Measurements from ENCODE around the gene KLK7. TPM values are rescaled to one million over a fixed set of nuclear protein-coding genes. Genes with fewer than 3 reads are reported as not detected.

Gene KLK7
- total RNA-seq, 6 experiments from 2014 or later = not detected

DNA sequence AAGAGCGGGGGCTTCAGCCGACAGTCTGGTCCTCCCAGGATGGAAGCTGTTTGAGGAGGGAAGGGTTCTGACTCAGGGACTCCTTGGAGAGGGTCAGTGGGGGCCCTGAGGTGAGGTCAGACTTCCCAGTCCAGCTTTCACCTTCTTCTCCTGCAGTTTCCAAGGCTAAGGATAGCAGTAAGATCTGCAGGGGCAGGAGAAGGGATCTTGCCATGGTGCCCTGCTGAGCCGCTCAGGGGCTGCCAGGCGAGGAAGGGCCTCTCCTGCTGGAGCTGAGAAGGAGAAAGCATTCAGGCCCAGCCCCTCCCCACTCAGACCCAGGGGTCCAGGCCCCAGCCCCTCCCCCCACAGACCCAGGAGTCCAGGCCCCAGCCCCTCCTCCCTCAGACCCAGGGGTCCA lies 1.5 kb downstream of the KLK7 start:
- no peak for DNase-seq
- no peak overlapping the region for H3K27ac Mint-ChIP-seq
- H3K4me3 Mint-ChIP-seq = no peak overlapping the region
- H3K36me3 Mint-ChIP-seq (ENCODE audit: low read depth) = peaks cover 4% of the 10 kb centered on the region; the same call in 1 of the 2 replicates
- peaks cover 3% of the 10 kb centered on the region; the same call in 1 of the 2 replicates for H3K27me3 Mint-ChIP-seq (ENCODE audit: insufficient read depth)
- no peaks in the 10 kb centered on the region for H3K4me1 Mint-ChIP-seq (ENCODE audit: low read depth)
- TF ChIP-seq, protein P1, sequence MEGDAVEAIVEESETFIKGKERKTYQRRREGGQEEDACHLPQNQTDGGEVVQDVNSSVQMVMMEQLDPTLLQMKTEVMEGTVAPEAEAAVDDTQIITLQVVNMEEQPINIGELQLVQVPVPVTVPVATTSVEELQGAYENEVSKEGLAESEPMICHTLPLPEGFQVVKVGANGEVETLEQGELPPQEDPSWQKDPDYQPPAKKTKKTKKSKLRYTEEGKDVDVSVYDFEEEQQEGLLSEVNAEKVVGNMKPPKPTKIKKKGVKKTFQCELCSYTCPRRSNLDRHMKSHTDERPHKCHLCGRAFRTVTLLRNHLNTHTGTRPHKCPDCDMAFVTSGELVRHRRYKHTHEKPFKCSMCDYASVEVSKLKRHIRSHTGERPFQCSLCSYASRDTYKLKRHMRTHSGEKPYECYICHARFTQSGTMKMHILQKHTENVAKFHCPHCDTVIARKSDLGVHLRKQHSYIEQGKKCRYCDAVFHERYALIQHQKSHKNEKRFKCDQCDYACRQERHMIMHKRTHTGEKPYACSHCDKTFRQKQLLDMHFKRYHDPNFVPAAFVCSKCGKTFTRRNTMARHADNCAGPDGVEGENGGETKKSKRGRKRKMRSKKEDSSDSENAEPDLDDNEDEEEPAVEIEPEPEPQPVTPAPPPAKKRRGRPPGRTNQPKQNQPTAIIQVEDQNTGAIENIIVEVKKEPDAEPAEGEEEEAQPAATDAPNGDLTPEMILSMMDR (IDR thresholded peaks at IDR 0.05) = no peak
- peaks cover 20% of the 10 kb centered on the region for H3K9me3 Mint-ChIP-seq

DNA sequence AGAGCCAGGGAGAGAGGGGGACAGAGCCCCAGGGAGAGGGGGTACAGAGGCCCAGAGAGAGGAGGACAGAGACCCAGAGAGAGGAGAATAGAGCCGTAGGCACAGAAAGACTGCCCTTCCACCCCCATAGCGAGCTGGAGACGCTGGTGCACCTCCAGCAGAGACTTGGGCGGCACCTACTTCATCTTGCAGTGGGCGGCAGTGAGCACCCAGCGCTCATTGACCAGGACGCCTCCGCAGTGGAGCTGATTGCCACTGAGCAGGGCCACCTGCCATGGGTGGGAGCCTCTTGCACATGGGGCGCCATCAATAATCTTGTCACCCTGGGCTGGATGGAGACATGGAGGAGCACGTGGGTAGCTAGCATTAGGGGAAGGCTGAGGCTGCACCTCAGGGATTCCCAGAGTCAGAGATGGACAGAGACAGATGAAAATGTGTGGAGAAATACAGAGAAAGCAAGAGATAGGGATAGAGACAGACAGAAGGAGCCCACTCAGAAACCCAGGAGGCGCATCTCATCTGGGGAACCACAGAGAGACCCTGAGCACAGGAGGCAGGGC lies 2.0 kb downstream of the KLK7 start:
- TF ChIP-seq, protein P1 (IDR thresholded peaks at IDR 0.05) = no peak
- no peak for DNase-seq
- no peak overlapping the region for H3K4me3 Mint-ChIP-seq
- no peaks in the 10 kb centered on the region for H3K4me1 Mint-ChIP-seq (ENCODE audit: low read depth)
- peaks cover 4% of the 10 kb centered on the region; the same call in 1 of the 2 replicates for H3K36me3 Mint-ChIP-seq (ENCODE audit: low read depth)
- no peak overlapping the region for H3K27ac Mint-ChIP-seq
- H3K9me3 Mint-ChIP-seq = peaks cover 20% of the 10 kb centered on the region
- H3K27me3 Mint-ChIP-seq (ENCODE audit: insufficient read depth) = peaks cover 3% of the 10 kb centered on the region; the same call in 1 of the 2 replicates

DNA sequence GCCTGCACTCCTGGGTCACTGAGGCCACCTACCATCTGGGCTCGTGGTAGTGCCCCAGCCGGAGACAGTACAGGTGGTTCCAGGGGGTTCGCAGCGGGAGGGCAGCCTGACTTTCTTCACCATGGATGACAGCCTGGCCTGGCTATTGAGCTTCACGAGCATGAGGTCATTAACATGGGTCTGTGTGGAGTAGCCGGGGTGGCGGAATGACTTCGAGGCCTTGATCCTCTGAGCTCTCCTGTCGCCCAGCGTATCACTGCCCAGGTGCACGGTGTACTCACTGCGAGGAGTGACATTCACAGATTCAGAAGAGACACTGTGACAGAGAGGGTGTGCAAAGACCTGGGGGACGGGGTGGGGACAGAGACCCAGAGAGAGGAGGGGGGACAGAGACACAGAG lies 3.5 kb downstream of the KLK7 start:
- H3K27ac Mint-ChIP-seq = no peak overlapping the region
- H3K4me3 Mint-ChIP-seq = no peak overlapping the region
- TF ChIP-seq, protein P1 (IDR thresholded peaks at IDR 0.05) = no peak
- H3K4me1 Mint-ChIP-seq (ENCODE audit: low read depth) = no peaks in the 10 kb centered on the region
- H3K36me3 Mint-ChIP-seq (ENCODE audit: low read depth) = peaks cover 4% of the 10 kb centered on the region; the same call in 1 of the 2 replicates
- peaks cover 3% of the 10 kb centered on the region; the same call in 1 of the 2 replicates for H3K27me3 Mint-ChIP-seq (ENCODE audit: insufficient read depth)
- DNase-seq = no peak
- H3K9me3 Mint-ChIP-seq = peaks cover 14% of the 10 kb centered on the region

DNA sequence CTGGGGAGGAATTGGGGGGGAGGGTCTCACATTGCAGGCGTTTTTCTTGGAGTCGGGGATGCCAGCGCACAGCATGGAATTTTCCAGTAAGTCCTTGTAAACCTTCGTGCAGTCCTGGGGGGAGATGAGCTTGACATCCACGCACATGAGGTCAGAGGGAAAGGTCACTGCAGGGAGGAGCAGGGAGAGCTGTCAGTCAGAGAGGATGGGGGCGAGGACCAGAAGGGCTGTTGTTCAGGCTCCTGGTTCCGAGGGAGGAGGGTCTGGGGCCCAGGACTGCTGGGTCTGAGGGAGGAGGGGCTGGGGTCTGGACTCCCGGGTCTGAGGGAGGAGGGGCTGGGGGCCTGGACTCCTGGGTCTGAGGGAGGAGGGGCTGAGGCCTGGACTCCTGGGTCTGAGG lies 4.0 kb downstream of the KLK7 start:
- peaks cover 3% of the 10 kb centered on the region; the same call in 1 of the 2 replicates for H3K27me3 Mint-ChIP-seq (ENCODE audit: insufficient read depth)
- no peak overlapping the region for H3K4me3 Mint-ChIP-seq
- H3K4me1 Mint-ChIP-seq (ENCODE audit: low read depth) = no peaks in the 10 kb centered on the region
- no peak overlapping the region for H3K27ac Mint-ChIP-seq
- TF ChIP-seq, protein P1 (IDR thresholded peaks at IDR 0.05) = no peak
- DNase-seq = no peak
- peaks cover 14% of the 10 kb centered on the region for H3K9me3 Mint-ChIP-seq
- H3K36me3 Mint-ChIP-seq (ENCODE audit: low read depth) = peaks cover 4% of the 10 kb centered on the region; the same call in 1 of the 2 replicates

DNA sequence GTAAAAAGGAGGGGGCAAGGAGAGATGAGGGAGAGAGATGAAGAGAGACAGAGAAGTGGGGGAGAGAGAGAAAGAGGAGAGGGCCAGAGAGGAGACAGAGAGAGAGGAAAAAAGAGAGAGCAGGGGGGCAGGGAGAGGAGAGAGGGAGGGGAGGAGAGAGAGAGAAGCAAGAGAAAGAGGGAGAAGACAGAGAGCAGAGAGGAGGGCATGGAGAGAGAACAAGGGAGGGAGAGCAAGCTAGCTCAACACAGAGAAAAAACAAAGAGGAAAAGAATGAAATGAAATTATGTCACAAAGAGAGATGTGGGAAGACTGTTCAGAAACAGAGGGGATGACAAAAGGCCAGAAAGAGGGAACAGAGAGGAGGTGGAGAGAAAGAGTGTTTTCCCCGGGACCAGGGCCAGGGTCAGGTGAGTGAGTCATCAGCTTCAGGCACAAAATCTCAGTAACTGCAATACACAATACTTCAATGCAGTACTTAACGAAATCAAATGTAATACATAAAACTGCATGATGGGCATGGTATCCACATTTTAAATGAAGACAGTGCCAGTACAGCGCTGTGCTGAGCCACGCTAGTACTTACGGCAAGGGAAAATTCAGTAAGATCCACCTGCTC lies 4.8 kb downstream of the KLK7 start:
- Mint-ChIP-seq H3K4me3 (no peak overlapping the region), H3K4me1 (ENCODE audit: low read depth) (no peaks in the 10 kb centered on the region), H3K27ac (no peak overlapping the region), H3K36me3 (ENCODE audit: low read depth) (peaks cover 4% of the 10 kb centered on the region; the same call in 1 of the 2 replicates), H3K27me3 (ENCODE audit: insufficient read depth) (peaks cover 3% of the 10 kb centered on the region; the same call in 1 of the 2 replicates), H3K9me3 (peaks cover 13% of the 10 kb centered on the region)
- no peak for DNase-seq
- TF ChIP-seq, protein P1 (IDR thresholded peaks at IDR 0.05) = no peak
